ENCODE measurements around the gene RAB23. TPM values are rescaled to one million over a fixed set of nuclear protein-coding genes. Genes with fewer than 3 reads are reported as not detected.

Gene RAB23
- total and polyA plus RNA-seq, 2 donors (not counting 3 experiments of a cell fraction or from before 2014, with no cell fraction given): 3.4 to 9.4 TPM

- H3K27me3 ChIP-seq (ENCODE audit: control insufficient read depth in 2 of 2, insufficient read depth in 2 of 2, low read length in 2 of 2): no peaks in the 10 kb centered on the region
- no peaks in the 10 kb centered on the region for H3K4me1 ChIP-seq (ENCODE audit: control insufficient read depth, extremely low read depth, insufficient read depth, low read length)
- no peaks in the 10 kb centered on the region for H3K9me3 ChIP-seq (replicated peaks; ENCODE audit: control insufficient read depth, insufficient read depth, low read length)
- dilution Hi-C loops (cut with MboI; ENCODE audit: extremely low pct_ligation_motif_present, low sequenced_read_pairs): no loop called here
- TF ChIP-seq MYC (IDR thresholded peaks at IDR 0.05; ENCODE audit: low read depth, low read length) (no peak), POLR2A (IDR thresholded peaks at IDR 0.05; ENCODE audit: low read depth, low read length) (no peak)
- TF ChIP-seq, protein P1, sequence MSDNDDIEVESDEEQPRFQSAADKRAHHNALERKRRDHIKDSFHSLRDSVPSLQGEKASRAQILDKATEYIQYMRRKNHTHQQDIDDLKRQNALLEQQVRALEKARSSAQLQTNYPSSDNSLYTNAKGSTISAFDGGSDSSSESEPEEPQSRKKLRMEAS (IDR thresholded peaks at IDR 0.05; ENCODE audit: insufficient read depth, insufficient read length): no peak
- ChIA-PET CTCF (interaction anchor here (1.3 kb wide), 1 partner anchor 13 kb away, joined by 4 read pairs; no protein-coding TSS in a partner anchor), POLR2A (interaction anchor here (0.6 kb wide), 1 partner anchor 360 kb away, joined by 6 read pairs; no protein-coding TSS in a partner anchor)
- no peaks in the 10 kb centered on the region for H3K9me1 ChIP-seq (replicated peaks; ENCODE audit: control insufficient read depth, extremely low read depth, insufficient read depth, low read length)
- intact Hi-C loops (cut with micrococcal nuclease): no loop called here
- H3K79me2 ChIP-seq (ENCODE audit: control insufficient read depth, insufficient read depth, low read length): no peaks in the 10 kb centered on the region
- DNase-seq (ENCODE audit: low read depth, low spot score) (no peak), FAIRE-seq (no peak)
- H3K9ac ChIP-seq (replicated peaks; ENCODE audit: extremely low read depth, insufficient read depth, low read length): no peak overlapping the region
- no peak overlapping the region for H3K27ac ChIP-seq (ENCODE audit: insufficient read depth, low read depth, low read length)
- H4K20me1 ChIP-seq (replicated peaks; ENCODE audit: control insufficient read depth, extremely low read depth, insufficient read depth, low read length): no peaks in the 10 kb centered on the region
- H2AFZ ChIP-seq (ENCODE audit: low read depth, low read length): no peak overlapping the region
- no peak overlapping the region for H3K4me2 ChIP-seq (ENCODE audit: insufficient read depth, low read length)
- BruUV-seq (replicated peaks): no TSS peak
- H3K36me3 ChIP-seq (ENCODE audit: control insufficient read depth in 2 of 2, extremely low read depth in 1 of 2, insufficient read depth in 2 of 2, low read length in 2 of 2): no peaks in the 10 kb centered on the region
- H3K4me3 ChIP-seq (replicated peaks in 1 of 3; ENCODE audit: insufficient read depth in 1 of 3, low read depth in 1 of 3, low read length in 3 of 3): no peak overlapping the region
These were observed 30.0 kb upstream of the RAB23 start for GRCh38 chr6:57252137-57252536.

- TF ChIP-seq EZH2 (IDR thresholded peaks at IDR 0.05; ENCODE audit: borderline replicate concordance, low read depth, low read length, severe bottlenecking): no peak
- TF ChIP-seq, protein P1 (IDR thresholded peaks at IDR 0.05; ENCODE audit: insufficient read depth, insufficient read length): no peak
- TF ChIP-seq MYC (IDR thresholded peaks at IDR 0.05; ENCODE audit: low read depth, low read length): no peak
- no peak for TF ChIP-seq POLR2A (IDR thresholded peaks at IDR 0.05; ENCODE audit: low read depth, low read length)
- TF ChIP-seq FOS (IDR thresholded peaks at IDR 0.05; ENCODE audit: borderline replicate concordance, insufficient read depth, low read length): no peak
- no peak for TF ChIP-seq GATA2 (IDR thresholded peaks at IDR 0.05; ENCODE audit: insufficient read depth, insufficient read length, low read depth, low read length)
- TF ChIP-seq CTCF (IDR thresholded peaks at IDR 0.05; ENCODE audit: extremely low read depth in 1 of 2, insufficient read depth in 1 of 2, low read depth in 1 of 2, low read length in 2 of 2): no peak
- no peak for TF ChIP-seq POLR2AphosphoS5 (IDR thresholded peaks at IDR 0.05; ENCODE audit: insufficient read depth, low read depth, low read length)
- TF ChIP-seq JUN (IDR thresholded peaks at IDR 0.05; ENCODE audit: borderline replicate concordance, insufficient read depth, insufficient read length, low read depth): no peak
- Histone ChIP-seq H3K9ac (replicated peaks; ENCODE audit: extremely low read depth, insufficient read depth, low read length) (no peak overlapping the region), H3K4me3 (replicated peaks in 1 of 3; ENCODE audit: insufficient read depth in 1 of 3, low read depth in 1 of 3, low read length in 3 of 3) (no peak overlapping the region), H3K4me2 (ENCODE audit: insufficient read depth, low read length) (no peak overlapping the region), H3K4me1 (ENCODE audit: control insufficient read depth, extremely low read depth, insufficient read depth, low read length) (no peaks in the 10 kb centered on the region), H2AFZ (ENCODE audit: low read depth, low read length) (no peak overlapping the region), H3K27me3 (ENCODE audit: control insufficient read depth in 2 of 2, insufficient read depth in 2 of 2, low read length in 2 of 2) (no peaks in the 10 kb centered on the region), H4K20me1 (replicated peaks; ENCODE audit: control insufficient read depth, extremely low read depth, insufficient read depth, low read length) (no peaks in the 10 kb centered on the region), H3K79me2 (ENCODE audit: control insufficient read depth, insufficient read depth, low read length) (no peaks in the 10 kb centered on the region), H3K9me3 (replicated peaks; ENCODE audit: control insufficient read depth, insufficient read depth, low read length) (no peaks in the 10 kb centered on the region), H3K9me1 (replicated peaks; ENCODE audit: control insufficient read depth, extremely low read depth, insufficient read depth, low read length) (no peaks in the 10 kb centered on the region), H3K36me3 (ENCODE audit: control insufficient read depth in 2 of 2, extremely low read depth in 1 of 2, insufficient read depth in 2 of 2, low read length in 2 of 2) (no peaks in the 10 kb centered on the region), H3K27ac (ENCODE audit: insufficient read depth, low read depth, low read length) (no peak overlapping the region)
- BruUV-seq (replicated peaks): no TSS peak
- dilution Hi-C loops (cut with MboI; ENCODE audit: extremely low pct_ligation_motif_present, low sequenced_read_pairs): no loop called here
- intact Hi-C loops (cut with micrococcal nuclease): no loop called here
- CTCF ChIA-PET: no interaction called here
- DNase-seq (ENCODE audit: low read depth, low spot score) (no peak), FAIRE-seq (no peak)
- POLR2A ChIA-PET: no interaction called here
These were observed 28.2 kb upstream of the RAB23 start for GRCh38 chr6:57250348-57250747.
